ENCODE results near the gene MRPL39.

DNA sequence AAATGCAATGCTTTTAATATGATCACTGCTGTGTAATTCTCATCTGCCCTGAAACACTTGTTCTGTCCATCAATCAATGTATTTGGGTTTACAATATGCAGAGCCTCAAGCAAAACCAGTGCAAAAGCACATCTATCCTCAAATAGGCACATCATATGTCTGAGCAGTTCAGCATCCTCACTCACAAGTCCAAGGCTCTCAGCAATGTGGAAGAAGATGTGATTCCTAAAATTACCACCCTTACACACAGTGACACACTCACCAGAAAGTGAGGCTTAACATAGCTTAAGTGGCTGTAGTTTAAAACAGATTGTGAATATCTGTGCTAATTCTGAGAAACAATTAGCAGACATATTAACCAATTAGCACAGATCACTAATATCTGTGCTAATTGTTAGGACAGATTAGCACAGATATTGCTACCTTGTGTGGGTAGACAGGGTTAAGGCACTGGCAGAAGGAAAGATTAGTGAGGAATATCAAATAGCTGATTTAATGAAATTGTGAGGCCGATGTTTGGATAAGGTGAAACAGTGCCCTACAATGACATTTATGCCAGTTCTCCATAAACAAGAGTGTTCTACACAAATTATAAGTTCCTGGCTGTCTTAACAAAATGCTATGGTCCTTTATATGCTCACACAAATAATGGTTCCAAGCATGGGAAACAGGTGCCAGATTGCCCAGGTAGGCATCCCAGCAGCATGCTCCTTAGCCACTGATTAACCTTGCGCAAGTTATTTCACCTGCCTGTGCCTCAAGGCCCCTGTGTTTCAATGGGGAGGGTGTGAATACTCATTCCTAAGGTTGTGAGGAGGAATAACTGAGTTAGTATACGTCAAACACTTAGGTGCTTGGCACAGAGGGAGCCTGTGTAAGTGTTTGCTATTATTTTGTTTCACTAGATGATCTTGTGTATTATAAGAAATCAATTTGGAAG lies 41.7 kb downstream of the MRPL39 start:
- TF ChIP-seq SUZ12 (IDR thresholded peaks at IDR 0.05; ENCODE audit: extremely low read depth, insufficient read depth, insufficient read length): no peak
- TF ChIP-seq YY1 (IDR thresholded peaks at IDR 0.05; ENCODE audit: insufficient read depth, insufficient read length): no peak
- TF ChIP-seq ZNF274 (IDR thresholded peaks at IDR 0.05; ENCODE audit: low read depth, low read length): no peak
